ENCODE results near the gene FAM83C. TPM values are rescaled to one million over a fixed set of nuclear protein-coding genes. Genes with fewer than 3 reads are reported as not detected.

Gene FAM83C
- total RNA-seq, 1 experiment from 2014 or later = not detected

DNA sequence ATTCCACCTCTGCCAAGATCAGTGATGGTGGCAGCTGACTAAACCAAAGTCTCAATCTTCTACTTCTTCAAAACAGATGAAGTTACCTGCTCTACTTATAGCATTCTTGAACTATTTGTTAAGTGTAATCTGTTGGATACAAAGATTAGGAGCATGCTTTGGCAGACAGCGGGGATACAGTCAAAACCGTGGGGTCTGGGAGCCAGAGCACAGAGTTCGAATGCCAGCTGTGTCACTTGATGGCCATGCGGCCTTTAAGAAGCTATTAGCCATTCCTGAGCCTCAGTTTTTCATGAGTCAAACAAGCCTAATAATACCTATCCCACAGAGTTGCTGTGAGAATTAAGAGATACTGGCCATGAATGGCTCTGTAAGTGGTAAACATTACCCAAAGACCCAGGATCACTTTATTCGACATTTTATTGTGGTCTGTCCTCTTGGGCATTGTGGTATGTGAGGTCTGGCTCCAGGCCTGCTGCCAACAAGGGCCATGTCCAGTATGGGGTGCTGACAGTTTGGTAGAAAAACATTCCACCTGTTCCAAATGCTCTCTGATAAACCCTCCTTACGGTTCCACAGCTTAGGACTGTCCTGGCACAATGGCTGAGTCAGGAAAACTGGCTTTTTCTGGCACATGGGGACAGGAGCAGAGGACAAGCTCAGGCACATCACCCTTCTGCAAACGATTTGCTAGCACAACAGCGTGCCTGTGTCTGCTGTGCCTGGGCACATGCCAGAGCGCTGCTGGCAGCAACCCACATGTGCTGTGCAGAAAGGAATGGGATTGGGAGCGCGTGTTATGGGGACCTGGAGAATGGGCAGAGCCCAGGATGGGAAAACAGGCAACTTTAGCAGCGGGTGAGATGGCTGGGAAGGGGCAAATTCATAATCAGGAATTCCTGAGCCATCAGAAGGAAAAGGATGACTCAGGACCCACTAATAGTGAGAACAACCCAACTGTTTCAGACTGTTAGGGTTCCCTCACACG is 15.7 kb upstream of the FAM83C start:
- Histone ChIP-seq H3K79me2 (ENCODE audit: insufficient read depth, low read length) (no peaks in the 10 kb centered on the region), H3K4me2 (ENCODE audit: low read length) (peak overlapping the region; percentile 73), H3K4me3 (replicated peaks in 1 of 2; ENCODE audit: low read depth in 1 of 2, low read length in 2 of 2) (no peak overlapping the region), H3K9me2 (ENCODE audit: insufficient read depth) (no peaks in the 10 kb centered on the region), H3K4me1 (ENCODE audit: control insufficient read depth in 1 of 2, insufficient read depth in 2 of 2, low read length in 2 of 2) (peaks cover 82 to 98% of the 10 kb centered on the region in 2 experiments), H3K27me3 (ENCODE audit: insufficient read depth, low read length) (no peaks in the 10 kb centered on the region), H4K20me1 (ENCODE audit: insufficient read depth) (no peaks in the 10 kb centered on the region), H3K27ac (ENCODE audit: low read depth, low read length) (peak overlapping the region; percentile 94), H3K9me3 (ENCODE audit: control insufficient read depth in 1 of 2, insufficient read depth in 1 of 2, low read depth in 1 of 2, low read length in 2 of 2) (no peaks in the 10 kb centered on the region), H2AFZ (ENCODE audit: low read depth, low read length, poor library complexity, severe bottlenecking) (no peak overlapping the region), H3K36me3 (ENCODE audit: control insufficient read depth in 1 of 2, insufficient read depth in 2 of 2, low read length in 2 of 2) (no peaks in the 10 kb centered on the region), H3K9ac (ENCODE audit: low read length) (peak overlapping the region; percentile 58)
- ATAC-seq = no peak
- CTCF ChIA-PET = interaction anchor here (1.1 to 9.7 kb wide), 9 partner anchors 10 to 163 kb away, joined by 3 to 108 read pairs (median 11); partner anchors contain the start of genes EDEM2 and FAM83C
- no TSS peak for BruUV-seq (replicated peaks)
- intact Hi-C loops (cut with micrococcal nuclease) = no loop called here
- TF ChIP-seq SP1 (IDR thresholded peaks at IDR 0.05; ENCODE audit: low read depth) (no peak), JUND (IDR thresholded peaks at IDR 0.05) (no peak), ELF1 (IDR thresholded peaks at IDR 0.05; ENCODE audit: borderline replicate concordance, low read depth) (no peak), ZBTB33 (IDR thresholded peaks at IDR 0.05; ENCODE audit: extremely low read depth, insufficient replicate concordance, low read length) (no peak), RAD21 (IDR thresholded peaks at IDR 0.05; ENCODE audit: low read depth) (no peak), ZFX (IDR thresholded peaks at IDR 0.05) (0 out of 2 replicates have a peak, but pooled peaks have one; percentile 26)
- POLR2A ChIA-PET = interaction anchor here (1.3 to 2.0 kb wide), 4 partner anchors 9 to 147 kb away, joined by 4 to 11 read pairs (median 5); partner anchors contain the start of gene CEP250
- DNase-seq (ENCODE audit: low read depth, low spot score) = no peak
- RAD21 ChIA-PET (ENCODE audit: low non-redundant PET in 1 of 2, low total read pairs in 2 of 2, uncharacterized antibody in 2 of 2, unreplicated experiment in 2 of 2) = no interaction called here
